ENCODE data around the gene NPHP3. TPM values are rescaled to one million over a fixed set of nuclear protein-coding genes. Genes with fewer than 3 reads are reported as not detected.

Gene NPHP3, protein sequence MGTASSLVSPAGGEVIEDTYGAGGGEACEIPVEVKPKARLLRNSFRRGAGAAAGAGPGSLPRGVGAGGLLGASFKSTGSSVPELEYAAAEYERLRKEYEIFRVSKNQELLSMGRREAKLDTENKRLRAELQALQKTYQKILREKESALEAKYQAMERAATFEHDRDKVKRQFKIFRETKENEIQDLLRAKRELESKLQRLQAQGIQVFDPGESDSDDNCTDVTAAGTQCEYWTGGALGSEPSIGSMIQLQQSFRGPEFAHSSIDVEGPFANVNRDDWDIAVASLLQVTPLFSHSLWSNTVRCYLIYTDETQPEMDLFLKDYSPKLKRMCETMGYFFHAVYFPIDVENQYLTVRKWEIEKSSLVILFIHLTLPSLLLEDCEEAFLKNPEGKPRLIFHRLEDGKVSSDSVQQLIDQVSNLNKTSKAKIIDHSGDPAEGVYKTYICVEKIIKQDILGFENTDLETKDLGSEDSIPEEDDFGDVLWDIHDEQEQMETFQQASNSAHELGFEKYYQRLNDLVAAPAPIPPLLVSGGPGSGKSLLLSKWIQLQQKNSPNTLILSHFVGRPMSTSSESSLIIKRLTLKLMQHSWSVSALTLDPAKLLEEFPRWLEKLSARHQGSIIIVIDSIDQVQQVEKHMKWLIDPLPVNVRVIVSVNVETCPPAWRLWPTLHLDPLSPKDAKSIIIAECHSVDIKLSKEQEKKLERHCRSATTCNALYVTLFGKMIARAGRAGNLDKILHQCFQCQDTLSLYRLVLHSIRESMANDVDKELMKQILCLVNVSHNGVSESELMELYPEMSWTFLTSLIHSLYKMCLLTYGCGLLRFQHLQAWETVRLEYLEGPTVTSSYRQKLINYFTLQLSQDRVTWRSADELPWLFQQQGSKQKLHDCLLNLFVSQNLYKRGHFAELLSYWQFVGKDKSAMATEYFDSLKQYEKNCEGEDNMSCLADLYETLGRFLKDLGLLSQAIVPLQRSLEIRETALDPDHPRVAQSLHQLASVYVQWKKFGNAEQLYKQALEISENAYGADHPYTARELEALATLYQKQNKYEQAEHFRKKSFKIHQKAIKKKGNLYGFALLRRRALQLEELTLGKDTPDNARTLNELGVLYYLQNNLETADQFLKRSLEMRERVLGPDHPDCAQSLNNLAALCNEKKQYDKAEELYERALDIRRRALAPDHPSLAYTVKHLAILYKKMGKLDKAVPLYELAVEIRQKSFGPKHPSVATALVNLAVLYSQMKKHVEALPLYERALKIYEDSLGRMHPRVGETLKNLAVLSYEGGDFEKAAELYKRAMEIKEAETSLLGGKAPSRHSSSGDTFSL (N-terminal part only)
- 10 to 100 TPM; 22.7 to 31.1 (median 26.4) TPM for total RNA-seq

DNA sequence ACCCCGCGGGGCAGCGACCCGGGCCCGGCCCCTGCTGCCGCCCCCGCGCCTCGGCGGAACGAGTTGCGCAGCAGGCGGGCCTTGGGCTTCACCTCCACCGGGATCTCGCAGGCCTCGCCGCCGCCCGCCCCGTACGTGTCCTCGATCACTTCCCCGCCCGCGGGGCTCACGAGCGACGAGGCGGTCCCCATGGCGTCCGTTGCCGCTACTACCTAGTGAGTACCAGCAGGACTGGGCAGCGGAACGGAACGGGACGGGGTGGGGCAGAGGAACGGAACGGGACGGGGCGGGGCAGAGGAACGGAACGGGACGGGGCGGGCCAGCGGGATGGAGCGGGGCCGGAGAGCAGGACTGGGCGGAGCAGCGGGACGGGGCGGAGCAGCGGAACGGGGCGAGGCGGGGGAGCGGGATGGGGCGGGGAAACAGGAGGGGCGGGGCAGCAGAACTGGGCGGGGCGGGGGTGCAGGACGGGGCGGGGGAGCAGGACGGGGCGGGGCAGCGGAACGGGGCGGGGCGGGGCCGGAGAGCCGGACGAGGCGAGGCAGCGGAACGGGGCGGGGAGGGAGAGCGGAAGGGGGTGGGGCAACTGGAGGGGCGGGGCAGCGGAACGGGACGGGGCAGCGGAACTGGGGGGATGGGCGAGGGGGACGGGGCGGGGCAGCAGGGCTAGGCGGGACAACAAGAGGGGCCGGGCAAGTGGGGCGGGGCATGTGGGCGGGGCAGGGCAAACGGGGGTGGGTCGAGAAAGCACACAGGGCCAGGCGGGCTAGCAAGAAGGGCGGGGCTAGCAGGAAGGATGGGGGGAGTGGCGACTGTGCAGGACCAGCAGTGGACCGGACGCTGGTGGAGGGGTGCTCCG lies at the start of gene NPHP3:
Gene NPHP3, minus strand, starts transcription at position 245 of the 859 bp plus-strand sequence. Its CDS starts 54 bp downstream, at position 191.
- Histone ChIP-seq H3K27ac (replicated peaks in 1 of 4) (peak within 1 kb of the TSS; percentile 92 to 99 (median 98)), H3K4me3 (peak within 1 kb of the TSS; percentile 76 to 99 (median 93)), H3K4me1 (peaks cover 24 to 51% (median 49%) of the 10 kb centered on the region in 4 donors), H3K27me3 (no peaks in the 10 kb centered on the region), H3K9me3 (no peaks in the 10 kb centered on the region), H3K36me3 (peaks cover 5 to 15% (median 9%) of the 10 kb centered on the region in 4 donors)
- 3% methylated on average over 12 of the region's 96 CpGs for WGBS
- TF ChIP-seq POLR2A (IDR thresholded peaks at IDR 0.05; ENCODE audit: low read depth) (peak; percentile 61), POLR2AphosphoS5 (IDR thresholded peaks at IDR 0.05) (peak; percentile 94), CTCF (IDR thresholded peaks at IDR 0.05) (no peak), EP300 (IDR thresholded peaks at IDR 0.05) (no peak)
- intact Hi-C loops (cut with DNase I) = loop anchor here (5.0 to 10.0 kb wide), 3 partner anchors 60 to 1082 kb away; partner anchors contain the start of genes CDV3, SRPRB and UBA5
- peak; percentile 100 for DNase-seq (ENCODE audit: extremely low spot score)

DNA sequence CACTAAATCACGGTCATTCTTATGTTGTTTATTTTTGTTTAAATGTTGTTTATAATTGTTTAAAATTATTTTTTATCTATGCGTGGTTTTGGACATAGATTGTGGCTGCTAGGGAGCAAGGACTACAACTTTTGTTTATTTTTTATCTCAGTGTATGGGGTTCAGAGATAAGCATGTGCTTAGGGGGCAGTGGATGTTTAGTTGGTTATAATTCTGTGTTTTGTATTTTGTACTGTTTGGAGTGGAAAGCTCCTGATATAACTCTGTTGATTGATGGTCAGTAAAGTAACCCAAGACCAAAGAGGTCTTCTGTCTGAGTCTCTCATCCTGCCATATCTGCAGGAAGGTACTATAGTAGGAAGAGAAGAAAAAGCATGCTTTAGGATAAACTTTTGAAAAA lies 36.5 kb upstream of the NPHP3 start:
- DNase-seq (ENCODE audit: extremely low spot score) = no peak
- 52% methylated on average over 2 of the region's 2 CpGs for WGBS
- TF ChIP-seq EP300 (IDR thresholded peaks at IDR 0.05) = no peak
- no peak for TF ChIP-seq CTCF (IDR thresholded peaks at IDR 0.05)
- TF ChIP-seq POLR2AphosphoS5 (IDR thresholded peaks at IDR 0.05) = no peak
- TF ChIP-seq POLR2A (IDR thresholded peaks at IDR 0.05; ENCODE audit: low read depth) = no peak
- H3K36me3 ChIP-seq = no peaks in the 10 kb centered on the region
- no peaks in the 10 kb centered on the region for H3K9me3 ChIP-seq
- H3K27me3 ChIP-seq = no peaks in the 10 kb centered on the region
- intact Hi-C loops (cut with DNase I) = no loop called here
- H3K27ac ChIP-seq (replicated peaks in 1 of 4) = no peak overlapping the region
- no peak overlapping the region for H3K4me3 ChIP-seq
- H3K4me1 ChIP-seq = no peaks in the 10 kb centered on the region

DNA sequence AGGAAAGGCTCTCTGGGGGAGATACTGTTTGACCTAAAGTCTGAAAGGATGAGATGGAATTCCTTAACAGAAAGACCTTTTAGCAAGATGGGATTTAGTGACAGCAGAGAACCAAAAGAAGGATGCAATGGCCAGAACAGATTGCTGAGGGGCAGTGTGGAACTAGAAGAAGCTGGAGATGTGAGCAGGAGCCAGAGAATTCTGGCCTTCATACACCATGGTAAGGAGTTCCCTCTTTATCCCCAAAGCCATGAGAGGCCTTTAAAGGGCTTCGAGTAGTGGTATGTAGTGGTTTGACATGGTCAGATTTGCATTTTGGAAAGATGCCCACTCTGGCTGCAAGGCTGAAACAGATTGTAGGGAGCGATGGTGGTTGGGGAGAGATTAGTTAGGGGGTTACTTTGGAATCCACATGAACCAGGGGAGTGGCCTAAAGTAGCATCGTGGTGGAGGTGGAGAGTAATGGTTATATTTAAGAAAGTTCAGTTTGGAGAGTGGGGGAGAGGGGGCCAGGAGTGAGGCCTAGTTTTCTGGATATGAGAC lies 34.0 kb upstream of the NPHP3 start:
- intact Hi-C loops (cut with DNase I) = no loop called here
- Histone ChIP-seq H3K4me3 (no peak overlapping the region), H3K4me1 (peaks cover 0 to 10% (median 0%) of the 10 kb centered on the region in 4 donors), H3K27me3 (no peaks in the 10 kb centered on the region), H3K9me3 (no peaks in the 10 kb centered on the region), H3K27ac (replicated peaks in 1 of 4) (no peak overlapping the region), H3K36me3 (no peaks in the 10 kb centered on the region)
- TF ChIP-seq CTCF (IDR thresholded peaks at IDR 0.05) (no peak), POLR2AphosphoS5 (IDR thresholded peaks at IDR 0.05) (no peak), POLR2A (IDR thresholded peaks at IDR 0.05; ENCODE audit: low read depth) (no peak), EP300 (IDR thresholded peaks at IDR 0.05) (no peak)
- 85% methylated on average over 3 of the region's 3 CpGs for WGBS
- no peak for DNase-seq (ENCODE audit: extremely low spot score)

Measured in esophagus muscularis mucosa (tissue), 4 donors.